ENCODE results near the gene MEX3D. TPM values are rescaled to one million over a fixed set of nuclear protein-coding genes. Genes with fewer than 3 reads are reported as not detected.

The MEX3D gene
- total RNA-seq = 10 to 100 TPM in 1 of 2 experiments, 1 to 10 TPM in 1; 9.6 to 10.0 TPM

DNA sequence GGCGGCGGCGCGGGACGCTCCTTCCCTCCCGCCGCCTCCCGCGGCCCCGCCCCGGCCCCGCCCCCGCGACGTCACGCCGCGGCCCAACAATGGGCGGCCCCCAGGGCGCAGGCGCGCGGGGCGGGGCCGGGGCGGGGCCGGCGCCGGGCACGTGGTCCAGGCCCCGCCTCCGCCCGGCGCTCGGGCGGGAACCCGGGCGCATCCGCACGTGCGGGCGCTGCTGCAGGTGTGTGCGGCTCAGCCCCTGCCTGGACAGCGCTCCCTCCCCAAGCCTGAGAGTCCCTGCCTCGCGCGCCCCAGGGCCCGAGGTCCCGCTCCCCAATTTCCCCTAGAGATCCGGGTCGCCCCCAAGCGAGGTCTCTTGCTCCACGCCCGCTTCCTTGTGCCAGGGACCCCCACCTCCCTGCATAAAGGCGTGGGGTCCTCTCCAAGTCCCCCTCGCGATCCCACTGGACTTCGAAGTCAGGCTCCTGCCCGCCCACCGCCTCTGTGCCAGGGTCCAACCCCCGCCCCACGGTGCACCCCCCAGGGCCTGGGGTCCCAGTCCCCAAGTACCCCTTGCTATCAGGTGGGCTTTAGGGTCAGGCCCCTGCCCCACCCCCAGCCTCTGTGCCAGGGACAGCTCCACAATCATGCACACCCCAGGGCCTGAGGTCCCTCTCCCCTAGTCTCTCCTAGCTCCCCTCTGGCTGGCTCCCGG lies at the start of gene MEX3D:
TSS of gene MEX3D (minus strand) at position 6 of the 700 bp plus-strand sequence. CDS start 267 bp downstream, outside the sequence.

DNA sequence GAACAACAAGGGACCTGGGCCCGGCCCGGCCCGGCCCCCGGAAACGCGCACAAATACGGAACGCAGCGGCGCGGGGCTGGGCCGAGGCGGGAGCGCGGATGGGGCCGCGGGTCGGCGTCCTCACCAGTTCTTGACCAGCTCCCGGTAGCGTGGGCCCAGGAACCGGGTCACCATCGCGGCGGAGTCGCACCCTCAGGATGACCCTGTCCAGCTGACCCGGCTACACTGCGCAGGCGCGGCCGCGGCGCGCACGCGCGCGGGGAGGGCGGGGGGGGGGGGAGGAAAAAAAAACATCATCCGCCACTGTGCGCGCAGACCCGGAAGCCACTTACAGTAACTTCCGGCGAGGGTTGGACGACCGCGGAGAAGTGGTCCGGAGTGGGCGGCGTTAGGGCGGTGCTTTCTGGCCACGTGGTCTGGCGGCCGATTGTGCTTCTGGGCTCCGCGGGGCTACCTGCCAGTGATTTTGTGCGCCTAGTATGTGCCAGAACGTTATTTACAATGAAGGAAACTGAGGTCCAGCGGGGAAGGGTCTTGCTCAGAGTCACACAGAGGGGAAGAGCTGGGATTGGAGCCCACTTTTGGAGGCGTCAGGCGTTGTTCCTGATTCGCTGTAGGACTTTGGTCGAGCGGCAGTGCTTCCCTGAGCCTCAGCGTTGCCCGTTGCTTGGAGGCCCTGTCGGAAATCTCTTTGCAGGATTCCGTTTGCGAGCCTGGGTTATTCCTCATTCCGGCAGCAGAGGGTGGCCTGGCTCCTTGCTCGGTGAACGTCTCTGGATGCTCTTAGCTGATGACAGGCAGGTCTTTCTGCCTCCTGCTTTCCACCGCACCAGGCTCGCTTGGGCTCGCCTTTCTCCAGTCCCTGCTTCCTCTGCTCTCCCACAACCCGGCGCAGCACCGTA lies 37.4 kb upstream of the MEX3D start, which contains the start of gene UQCR11:
TSS of gene UQCR11 (minus strand) at position 227 of the 902 bp plus-strand sequence. CDS start at position 174, 53 bp downstream.

GRCh38 chr19:1592755-1593500 lies 24.8 kb upstream of the MEX3D start, which contains the start of gene MBD3:
Gene MBD3, minus strand, starts transcription at chr19:1592865. Its CDS starts 234 bp downstream, at chr19:1592631.

DNA sequence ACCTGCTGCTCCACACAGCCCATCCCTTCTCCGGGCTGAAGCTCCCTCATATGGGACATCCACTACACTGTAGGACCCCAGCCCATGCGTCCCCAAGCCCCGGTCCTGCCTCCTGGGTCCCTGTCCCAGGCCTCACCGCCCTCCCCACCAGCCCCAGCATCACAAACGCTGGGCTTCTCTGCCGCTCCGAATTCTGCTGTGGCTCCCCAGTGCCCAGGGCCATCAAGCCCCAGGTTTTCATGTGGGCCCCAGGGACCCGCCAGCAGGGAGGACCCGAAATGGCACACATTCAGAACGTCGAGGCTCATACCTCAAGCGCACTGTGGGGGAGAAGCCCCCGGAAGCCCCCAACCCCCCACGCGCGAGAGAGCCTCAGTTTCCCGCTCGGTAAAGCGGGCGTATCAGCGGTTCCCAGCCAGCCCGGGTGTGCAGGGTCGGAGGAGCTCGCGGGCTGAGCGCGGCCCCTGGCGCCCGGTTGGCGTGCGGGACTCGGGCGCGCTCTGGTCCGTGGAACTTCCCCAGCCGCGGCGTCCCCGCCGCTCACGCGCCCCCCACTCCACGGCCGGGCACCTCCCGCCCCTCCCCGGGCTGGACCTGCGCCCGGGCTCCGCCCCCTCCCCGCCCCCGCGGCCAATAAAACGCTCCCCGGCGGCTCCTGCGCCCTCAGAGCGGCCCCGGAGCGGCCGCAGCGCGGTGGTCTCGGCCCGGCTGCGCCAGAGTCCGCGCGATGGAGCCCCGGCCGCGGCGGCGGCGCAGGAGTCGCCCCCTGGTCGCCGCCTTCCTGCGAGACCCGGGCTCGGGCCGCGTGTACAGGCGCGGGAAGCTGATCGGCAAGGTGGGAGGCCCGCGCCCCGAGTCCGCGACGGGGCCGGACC lies 44.5 kb downstream of the MEX3D start, which contains the start of gene PLK5:
TSS of gene PLK5 (plus strand) at position 666 of the 875 bp plus-strand sequence. CDS start 2,920 bp downstream, outside the sequence.

DNA sequence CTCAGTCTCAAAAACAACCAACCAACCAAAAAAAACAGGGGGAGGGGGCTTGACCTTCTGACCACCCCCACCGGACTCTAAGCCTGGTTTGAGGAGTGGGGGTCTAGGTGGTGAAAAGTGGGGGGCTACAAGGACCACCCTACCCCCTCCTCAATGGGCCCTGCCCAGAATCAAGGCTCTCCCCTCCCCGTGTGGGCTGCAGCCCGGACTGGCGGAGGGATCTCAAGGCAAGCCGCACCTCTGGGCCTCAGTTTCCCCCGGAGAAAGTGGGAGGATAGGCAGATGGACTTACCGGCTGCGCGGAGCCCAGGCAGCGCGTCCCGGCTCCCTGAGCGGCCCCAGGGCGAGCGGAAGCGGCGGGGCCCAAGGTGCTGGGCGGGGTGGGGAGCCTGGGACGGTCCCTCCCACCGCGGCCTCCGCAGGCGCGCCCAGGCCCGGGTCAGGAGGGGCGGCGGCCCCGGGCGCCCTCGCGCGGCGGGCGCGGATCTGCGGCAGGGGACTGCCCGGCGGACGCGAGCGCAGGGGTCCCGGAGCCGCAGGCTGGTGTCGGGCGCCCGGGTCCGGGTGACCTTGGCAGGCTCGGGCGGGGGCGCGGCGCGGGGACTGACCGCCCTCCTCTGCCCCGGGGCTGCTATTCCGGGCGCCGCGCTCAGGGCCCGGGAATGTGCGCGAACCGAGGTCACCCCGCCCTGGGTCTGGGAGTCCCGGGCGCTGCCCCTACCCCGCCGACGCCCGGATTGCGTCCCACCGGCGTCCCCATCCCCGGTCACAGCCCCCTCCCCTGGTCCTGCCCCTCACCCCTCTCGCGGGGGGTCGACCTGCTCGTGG lies 55.2 kb downstream of the MEX3D start, which contains the start of gene ADAMTSL5:
TSS of gene ADAMTSL5 (minus strand) at position 349 of the 828 bp plus-strand sequence. CDS start 2,076 bp downstream, outside the sequence.

Other genes starting within 250 kb of the MEX3D start
- gene NDUFS7, start 184.4 kb downstream of the MEX3D start, total RNA-seq = 10 to 100 TPM; 88.7 to 89.9 TPM
- 10 to 100 TPM; 19.1 to 20.8 TPM for gene GAMT, start 166.8 kb downstream of the MEX3D start, total RNA-seq
- gene DAZAP1, start 160.7 kb downstream of the MEX3D start, total RNA-seq = 100 to 1,000 TPM; 185 to 188 TPM
- 1,000 to 10,000 TPM; 1,627 to 1,683 TPM for gene RPS15, start 129.9 kb downstream of the MEX3D start, total RNA-seq
- gene APC2, start 118.2 kb downstream of the MEX3D start, total RNA-seq = under 1 TPM in 1 of 2 experiments, not detected in 1; 0.15 TPM
- gene C19orf25, start 89.1 kb downstream of the MEX3D start, total RNA-seq = 10 to 100 TPM; 33.2 to 35.7 TPM
- gene PCSK4, start 78.0 kb downstream of the MEX3D start, total RNA-seq = 1 to 10 TPM; 2.9 to 4.5 TPM
- gene REEP6, start 77.1 kb downstream of the MEX3D start, total RNA-seq = 1 to 10 TPM; 1.5 to 1.6 TPM
- gene ADAMTSL5, start 55.3 kb downstream of the MEX3D start, total RNA-seq = 1 to 10 TPM; 5.0 to 8.1 TPM
- gene PLK5, start 44.2 kb downstream of the MEX3D start, total RNA-seq = not detected
- 10 to 100 TPM; 74.6 to 76.7 TPM for gene MBD3, start 24.5 kb upstream of the MEX3D start, total RNA-seq
- gene UQCR11, start 37.1 kb upstream of the MEX3D start, total RNA-seq = 100 to 1,000 TPM; 151 to 175 TPM
- 10 to 100 TPM; 82.3 to 89.9 TPM for gene TCF3, start 84.3 kb upstream of the MEX3D start, total RNA-seq
- gene ONECUT3, start 185.2 kb upstream of the MEX3D start, total RNA-seq = not detected
- gene ATP8B3, start 244.0 kb upstream of the MEX3D start, total RNA-seq = 10 to 100 TPM; 18.8 to 20.7 TPM

Data from activated naive CD4-positive, alpha-beta T cell treated with anti-CD3 and anti-CD28 coated beads, Interleukin-2, amount 10 ng/mL, durations not matched to agents 5 hours and 36 hours (primary cell).